ENCODE data around the gene BNIP5. TPM values are rescaled to one million over a fixed set of nuclear protein-coding genes. Genes with fewer than 3 reads are reported as not detected.

Gene BNIP5
- total RNA-seq, 6 experiments from 2014 or later, result not detected

DNA sequence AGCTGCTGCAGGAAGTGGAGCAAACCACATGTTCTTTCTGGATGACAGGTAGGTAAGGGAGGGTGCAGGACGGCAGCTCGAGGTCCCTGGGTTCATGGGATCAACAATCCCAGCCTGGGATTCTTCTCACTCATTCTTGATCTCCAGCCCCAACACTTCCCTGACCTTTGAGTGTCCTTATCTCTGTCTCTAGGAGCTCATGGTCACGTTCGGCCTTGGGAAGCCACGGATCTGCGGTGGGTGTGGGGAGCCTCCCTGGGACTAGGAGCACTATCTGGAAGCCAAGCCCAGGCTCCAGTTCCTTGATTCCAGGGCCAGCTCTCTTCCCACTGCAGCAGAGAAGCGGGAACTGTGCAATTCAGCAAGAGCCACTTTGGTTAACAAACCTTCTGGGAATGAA is 27.5 kb downstream of the BNIP5 start:
- 61% methylated on average over 7 of the region's 7 CpGs for WGBS (ENCODE audit: insufficient coverage, low coverage, low lambda C conversion rate, missing lambda C conversion rate)
- Histone ChIP-seq H3K27ac (no peak overlapping the region), H3K4me1 (no peaks in the 10 kb centered on the region), H3K27me3 (no peaks in the 10 kb centered on the region), H3K4me3 (no peak overlapping the region), H3K36me3 (no peaks in the 10 kb centered on the region), H3K9me3 (no peaks in the 10 kb centered on the region)
- DNase-seq (no peak), ATAC-seq (no peak)
- TF ChIP-seq, protein P1, sequence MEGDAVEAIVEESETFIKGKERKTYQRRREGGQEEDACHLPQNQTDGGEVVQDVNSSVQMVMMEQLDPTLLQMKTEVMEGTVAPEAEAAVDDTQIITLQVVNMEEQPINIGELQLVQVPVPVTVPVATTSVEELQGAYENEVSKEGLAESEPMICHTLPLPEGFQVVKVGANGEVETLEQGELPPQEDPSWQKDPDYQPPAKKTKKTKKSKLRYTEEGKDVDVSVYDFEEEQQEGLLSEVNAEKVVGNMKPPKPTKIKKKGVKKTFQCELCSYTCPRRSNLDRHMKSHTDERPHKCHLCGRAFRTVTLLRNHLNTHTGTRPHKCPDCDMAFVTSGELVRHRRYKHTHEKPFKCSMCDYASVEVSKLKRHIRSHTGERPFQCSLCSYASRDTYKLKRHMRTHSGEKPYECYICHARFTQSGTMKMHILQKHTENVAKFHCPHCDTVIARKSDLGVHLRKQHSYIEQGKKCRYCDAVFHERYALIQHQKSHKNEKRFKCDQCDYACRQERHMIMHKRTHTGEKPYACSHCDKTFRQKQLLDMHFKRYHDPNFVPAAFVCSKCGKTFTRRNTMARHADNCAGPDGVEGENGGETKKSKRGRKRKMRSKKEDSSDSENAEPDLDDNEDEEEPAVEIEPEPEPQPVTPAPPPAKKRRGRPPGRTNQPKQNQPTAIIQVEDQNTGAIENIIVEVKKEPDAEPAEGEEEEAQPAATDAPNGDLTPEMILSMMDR (IDR thresholded peaks at IDR 0.05), result no peak
- TF ChIP-seq POLR2A (IDR thresholded peaks at IDR 0.05), result no peak
- intact Hi-C loops (cut with DNase I), result loop anchor here (10.0 kb wide), 1 partner anchor 56 kb away; no protein-coding TSS in a partner anchor

DNA sequence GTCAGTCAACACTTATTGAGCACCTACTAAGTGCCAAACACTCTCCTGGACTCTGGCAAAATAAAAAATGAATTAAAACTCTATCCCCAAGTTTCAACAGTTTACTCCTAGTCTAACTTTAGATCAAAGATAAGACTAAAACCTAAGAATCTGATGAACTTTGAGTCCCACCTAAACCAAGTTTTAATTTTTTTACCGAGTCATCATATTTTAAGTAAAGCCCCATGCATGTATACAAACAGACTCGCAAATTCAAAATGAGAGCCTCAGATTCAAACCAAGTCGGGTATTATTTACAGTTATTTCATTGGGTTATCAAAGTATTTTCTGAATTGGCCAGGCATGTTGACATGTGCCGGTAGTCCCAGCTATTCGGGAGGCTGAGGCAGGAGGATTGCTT is 28.2 kb downstream of the BNIP5 start:
- ATAC-seq, result no peak
- Histone ChIP-seq H3K9me3 (no peaks in the 10 kb centered on the region), H3K27ac (no peak overlapping the region), H3K4me3 (no peak overlapping the region), H3K27me3 (no peaks in the 10 kb centered on the region), H3K4me1 (no peaks in the 10 kb centered on the region), H3K36me3 (no peaks in the 10 kb centered on the region)
- no peak for DNase-seq
- TF ChIP-seq, protein P1 (IDR thresholded peaks at IDR 0.05), result no peak
- TF ChIP-seq POLR2A (IDR thresholded peaks at IDR 0.05), result no peak
- intact Hi-C loops (cut with DNase I), result loop anchor here (10.0 kb wide), 1 partner anchor 56 kb away; no protein-coding TSS in a partner anchor
- 81% methylated on average over 5 of the region's 5 CpGs for WGBS (ENCODE audit: insufficient coverage, low coverage, low lambda C conversion rate, missing lambda C conversion rate)

DNA sequence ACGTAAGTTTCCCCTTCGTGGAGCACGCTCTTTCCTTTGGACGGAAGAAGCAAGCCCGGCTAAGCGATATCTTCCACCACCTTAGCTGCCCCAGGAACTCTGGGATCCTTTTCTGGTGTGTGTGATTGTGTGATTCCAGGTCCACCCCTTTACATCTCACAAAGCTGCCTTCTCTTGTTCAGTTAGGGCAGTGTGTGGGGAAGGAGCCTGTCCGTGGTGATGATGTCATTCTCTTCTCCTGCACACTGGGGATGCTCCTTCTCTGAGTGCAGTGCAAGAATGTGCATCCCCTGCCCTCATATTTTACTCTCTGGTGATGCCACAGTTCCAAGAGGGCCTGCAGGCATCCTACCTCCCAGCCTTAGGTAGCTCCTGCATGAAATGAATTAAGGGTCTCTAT is 30.3 kb downstream of the BNIP5 start:
- TF ChIP-seq, protein P1 (IDR thresholded peaks at IDR 0.05), result no peak
- no peak for TF ChIP-seq POLR2A (IDR thresholded peaks at IDR 0.05)
- intact Hi-C loops (cut with DNase I), result loop anchor here (10.0 kb wide), 1 partner anchor 58 kb away; no protein-coding TSS in a partner anchor
- no peaks in the 10 kb centered on the region for H3K27me3 ChIP-seq
- no peak for ATAC-seq
- no peaks in the 10 kb centered on the region for H3K36me3 ChIP-seq
- no peak overlapping the region for H3K27ac ChIP-seq
- DNase-seq, result no peak
- no peak overlapping the region for H3K4me3 ChIP-seq
- H3K9me3 ChIP-seq, result no peaks in the 10 kb centered on the region
- H3K4me1 ChIP-seq, result no peaks in the 10 kb centered on the region
- WGBS (ENCODE audit: insufficient coverage, low coverage, low lambda C conversion rate, missing lambda C conversion rate), result 79% methylated on average over 7 of the region's 7 CpGs

DNA sequence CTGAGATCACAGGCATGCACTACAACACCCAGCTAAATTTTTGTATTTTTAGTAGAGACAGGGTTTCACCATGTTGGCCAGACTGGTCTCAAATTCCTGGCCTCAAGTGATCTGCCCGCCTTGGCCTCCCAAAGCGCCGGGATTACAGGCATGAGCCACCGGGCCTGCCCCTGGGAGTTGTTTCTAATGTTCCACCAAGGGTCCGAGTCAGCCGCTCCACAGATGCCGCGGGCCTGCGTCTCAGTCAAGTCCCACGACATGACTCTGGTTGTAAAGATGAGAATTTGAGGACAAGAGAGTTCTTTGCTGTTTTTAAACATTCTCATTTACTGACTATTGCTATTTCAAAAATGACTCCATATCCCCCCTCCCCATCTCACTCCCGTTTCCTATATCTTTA is 30.8 kb downstream of the BNIP5 start:
- intact Hi-C loops (cut with DNase I), result loop anchor here (10.0 kb wide), 1 partner anchor 59 kb away; no protein-coding TSS in a partner anchor
- Histone ChIP-seq H3K4me3 (no peak overlapping the region), H3K9me3 (no peaks in the 10 kb centered on the region), H3K27ac (no peak overlapping the region), H3K4me1 (no peaks in the 10 kb centered on the region), H3K36me3 (no peaks in the 10 kb centered on the region), H3K27me3 (no peaks in the 10 kb centered on the region)
- TF ChIP-seq, protein P1 (IDR thresholded peaks at IDR 0.05), result no peak
- TF ChIP-seq POLR2A (IDR thresholded peaks at IDR 0.05), result no peak
- WGBS (ENCODE audit: insufficient coverage, low coverage, low lambda C conversion rate, missing lambda C conversion rate), result 86% methylated on average over 10 of the region's 11 CpGs
- DNase-seq, result no peak
- no peak for ATAC-seq

Data from right lobe of liver (tissue), 6 donors.